ENCODE results near the gene SEL1L2.
"Not testable (repeated sequence)": the region's sequence is repeated elsewhere in the genome, so short reads cannot be mapped to it uniquely, and the experiment has no call there.

SEL1L2 gene

DNA sequence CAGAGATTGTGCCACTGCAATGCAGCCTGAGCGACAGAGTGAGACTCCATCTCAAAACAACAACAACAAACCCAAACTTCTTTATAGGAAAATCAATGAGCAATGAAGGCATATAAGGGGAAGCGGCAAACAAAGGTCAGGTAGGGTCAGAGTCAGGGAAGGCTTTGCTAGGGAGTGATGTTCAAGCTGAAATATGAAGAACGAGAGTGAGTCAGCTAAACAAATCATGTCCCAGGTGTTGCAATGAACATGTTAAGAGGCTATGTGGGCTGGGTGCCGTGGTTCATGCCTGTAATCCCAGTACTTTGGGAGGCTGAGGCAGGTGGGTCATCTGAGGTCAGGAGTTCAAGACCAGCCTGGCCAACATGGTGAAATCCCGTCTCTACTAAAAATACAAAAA is 1.5 kb upstream of the SEL1L2 start:
- peaks cover 25% of the 10 kb centered on the region for H3K9me3 ChIP-seq (ENCODE audit: control insufficient read depth, low read length)
- H3K4me1 ChIP-seq (ENCODE audit: control insufficient read depth, insufficient read depth, low read length); H3K36me3 ChIP-seq (ENCODE audit: control insufficient read depth, insufficient read depth, low read length, severe bottlenecking); H3K27me3 ChIP-seq (replicated peaks; ENCODE audit: control insufficient read depth, insufficient read depth, low read length); H3K9ac ChIP-seq (ENCODE audit: low read length); DNase-seq (ENCODE audit: low read depth); H3K4me3 ChIP-seq (ENCODE audit: low read length): not testable (repeated sequence)

DNA sequence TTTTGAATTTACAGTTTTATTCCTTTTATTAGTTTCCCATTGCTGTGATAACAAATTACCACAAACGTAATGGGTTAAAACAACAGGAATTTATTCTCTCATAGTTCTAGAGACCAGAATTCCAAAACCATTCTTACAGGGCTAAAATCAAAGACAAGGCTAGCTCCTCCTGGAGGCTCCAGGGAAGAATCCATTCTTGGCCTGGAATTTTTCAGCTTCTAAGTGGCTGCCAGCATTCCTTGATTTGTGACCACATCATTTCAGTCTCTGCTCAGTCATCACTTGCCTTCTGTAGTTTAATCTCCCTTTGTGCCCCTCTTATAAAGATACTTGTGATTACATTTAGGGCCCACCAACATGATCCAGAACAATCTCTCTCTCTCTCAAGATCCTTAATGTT is 897 bp upstream of the SEL1L2 start:
- no peaks in the 10 kb centered on the region for H3K4me1 ChIP-seq (ENCODE audit: control insufficient read depth, insufficient read depth, low read length)
- H3K36me3 ChIP-seq (ENCODE audit: control insufficient read depth, insufficient read depth, low read length, severe bottlenecking): no peaks in the 10 kb centered on the region
- no peaks in the 10 kb centered on the region for H3K27me3 ChIP-seq (replicated peaks; ENCODE audit: control insufficient read depth, insufficient read depth, low read length)
- no peak overlapping the region for H3K4me3 ChIP-seq (ENCODE audit: low read length)
- no peak overlapping the region for H3K9ac ChIP-seq (ENCODE audit: low read length)
- DNase-seq (ENCODE audit: low read depth): no peak
- peaks cover 25% of the 10 kb centered on the region for H3K9me3 ChIP-seq (ENCODE audit: control insufficient read depth, low read length)

DNA sequence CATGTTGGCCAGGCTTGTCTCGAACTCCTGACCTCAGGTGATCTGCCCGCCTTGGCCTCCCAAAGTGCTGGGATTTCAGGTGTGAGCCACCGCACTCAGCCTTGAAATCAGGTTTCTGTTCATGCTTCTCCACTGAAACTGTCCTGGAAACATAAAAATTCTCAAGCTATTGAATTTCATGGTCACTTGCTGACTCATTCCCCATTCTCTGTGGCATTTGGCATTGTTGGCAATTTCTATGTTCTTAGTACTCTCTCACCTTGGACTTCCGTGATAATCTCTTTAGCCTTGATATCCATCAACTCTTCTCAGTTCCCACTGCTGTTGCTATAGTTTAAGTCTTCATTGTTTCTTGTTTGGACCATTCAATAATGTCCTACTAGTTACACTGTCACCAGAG is 6.2 kb downstream of the SEL1L2 start:
- no peak for DNase-seq (ENCODE audit: low read depth)
- H3K9me3 ChIP-seq (ENCODE audit: control insufficient read depth, low read length): no peaks in the 10 kb centered on the region
- H3K36me3 ChIP-seq (ENCODE audit: control insufficient read depth, insufficient read depth, low read length, severe bottlenecking): no peaks in the 10 kb centered on the region
- H3K4me1 ChIP-seq (ENCODE audit: control insufficient read depth, insufficient read depth, low read length): no peaks in the 10 kb centered on the region
- no peak overlapping the region for H3K4me3 ChIP-seq (ENCODE audit: low read length)
- H3K9ac ChIP-seq (ENCODE audit: low read length): no peak overlapping the region
- H3K27me3 ChIP-seq (replicated peaks; ENCODE audit: control insufficient read depth, insufficient read depth, low read length): no peaks in the 10 kb centered on the region

DNA sequence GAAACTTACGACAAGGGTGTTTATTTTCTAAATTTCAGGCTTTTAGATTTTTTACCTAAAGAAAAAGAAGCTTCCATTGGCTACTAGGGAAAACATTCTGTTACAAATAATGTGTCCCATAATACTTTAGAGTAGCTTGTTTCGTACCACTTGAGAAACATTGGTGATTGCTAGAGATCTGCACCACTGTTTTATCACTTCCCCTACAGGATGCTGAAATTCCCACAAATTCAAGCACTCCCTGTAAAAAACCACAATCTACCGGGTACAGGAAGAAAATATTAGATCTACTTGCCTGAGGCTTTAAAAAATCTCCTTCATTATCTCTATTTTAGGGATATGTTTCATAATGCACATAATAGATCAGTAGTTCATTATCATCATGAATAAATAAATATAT is 29.9 kb downstream of the SEL1L2 start:
- no peaks in the 10 kb centered on the region for H3K27me3 ChIP-seq (replicated peaks; ENCODE audit: control insufficient read depth, insufficient read depth, low read length)
- H3K4me3 ChIP-seq (ENCODE audit: low read length): no peak overlapping the region
- no peak for DNase-seq (ENCODE audit: low read depth)
- H3K36me3 ChIP-seq (ENCODE audit: control insufficient read depth, insufficient read depth, low read length, severe bottlenecking): no peaks in the 10 kb centered on the region
- no peak overlapping the region for H3K9ac ChIP-seq (ENCODE audit: low read length)
- H3K9me3 ChIP-seq (ENCODE audit: control insufficient read depth, low read length): no peaks in the 10 kb centered on the region
- no peaks in the 10 kb centered on the region for H3K4me1 ChIP-seq (ENCODE audit: control insufficient read depth, insufficient read depth, low read length)

DNA sequence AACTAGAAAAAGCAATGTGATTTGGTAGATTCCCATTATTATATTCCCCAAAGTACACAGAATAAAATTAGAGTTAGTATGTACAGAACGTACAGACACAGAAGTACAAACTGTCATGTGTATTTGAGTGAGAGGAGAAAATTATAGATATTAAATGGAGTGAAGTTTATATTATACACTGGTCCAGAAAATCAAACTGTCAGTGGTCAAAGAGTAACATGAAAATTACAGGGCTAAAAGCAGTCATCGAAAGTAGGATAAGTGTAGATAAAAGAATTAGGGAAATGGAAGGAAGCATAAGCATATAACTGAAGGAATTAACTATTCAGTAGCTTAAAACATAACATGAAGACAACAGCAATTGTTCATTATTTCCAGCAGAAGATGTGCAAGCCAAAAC is 30.3 kb downstream of the SEL1L2 start:
- Histone ChIP-seq H3K4me3 (ENCODE audit: low read length) (no peak overlapping the region), H3K36me3 (ENCODE audit: control insufficient read depth, insufficient read depth, low read length, severe bottlenecking) (no peaks in the 10 kb centered on the region), H3K9me3 (ENCODE audit: control insufficient read depth, low read length) (no peaks in the 10 kb centered on the region), H3K4me1 (ENCODE audit: control insufficient read depth, insufficient read depth, low read length) (no peaks in the 10 kb centered on the region), H3K27me3 (replicated peaks; ENCODE audit: control insufficient read depth, insufficient read depth, low read length) (no peaks in the 10 kb centered on the region), H3K9ac (ENCODE audit: low read length) (no peak overlapping the region)
- DNase-seq (ENCODE audit: low read depth): no peak

DNA sequence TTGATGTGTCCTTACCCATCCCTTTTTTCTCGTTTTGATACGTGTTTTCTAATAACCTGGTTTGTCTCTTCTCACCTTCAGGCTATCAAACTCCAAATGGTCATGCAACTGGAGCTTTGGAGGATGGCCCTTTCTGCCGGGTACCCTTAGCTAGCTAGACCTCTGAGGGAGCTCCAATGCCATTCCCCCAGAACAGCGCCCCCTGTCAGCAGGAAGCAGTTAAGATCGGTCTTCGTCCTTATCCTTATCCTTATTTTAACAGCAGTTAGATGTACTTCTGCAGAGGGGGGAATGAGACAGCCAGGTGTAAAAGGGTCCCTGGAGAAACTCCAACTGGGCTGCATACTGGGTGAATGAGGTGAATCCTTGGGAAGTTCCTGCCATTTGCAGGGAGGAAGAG is 37.2 kb downstream of the SEL1L2 start:
- H3K36me3 ChIP-seq (ENCODE audit: control insufficient read depth, insufficient read depth, low read length, severe bottlenecking): no peaks in the 10 kb centered on the region
- no peak overlapping the region for H3K4me3 ChIP-seq (ENCODE audit: low read length)
- peaks cover 7% of the 10 kb centered on the region for H3K27me3 ChIP-seq (replicated peaks; ENCODE audit: control insufficient read depth, insufficient read depth, low read length)
- no peak overlapping the region for H3K9ac ChIP-seq (ENCODE audit: low read length)
- peaks cover 5% of the 10 kb centered on the region for H3K9me3 ChIP-seq (ENCODE audit: control insufficient read depth, low read length)
- no peak for DNase-seq (ENCODE audit: low read depth)
- no peaks in the 10 kb centered on the region for H3K4me1 ChIP-seq (ENCODE audit: control insufficient read depth, insufficient read depth, low read length)

DNA sequence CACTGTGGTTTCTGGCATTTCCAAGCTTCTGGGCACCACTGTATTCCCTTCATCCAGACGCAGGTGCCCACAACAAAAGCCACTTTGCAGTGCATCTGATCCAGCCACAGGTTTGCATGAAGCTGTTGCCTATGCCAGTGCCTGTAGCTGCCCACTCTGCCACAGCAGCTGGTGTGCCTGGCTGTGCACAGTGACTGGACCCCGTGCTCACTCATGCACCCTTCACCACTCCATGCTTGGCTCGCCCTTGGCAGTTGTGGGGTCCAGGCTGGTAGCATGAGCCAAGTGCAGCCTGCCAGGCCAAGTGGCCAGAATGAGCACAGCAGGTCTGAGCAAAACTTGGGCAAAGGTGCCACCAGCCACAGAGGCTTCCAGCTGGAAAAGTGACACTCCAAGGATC is 42.7 kb downstream of the SEL1L2 start:
- Histone ChIP-seq H3K4me3 (ENCODE audit: low read length) (no peak overlapping the region), H3K9ac (ENCODE audit: low read length) (no peak overlapping the region), H3K4me1 (ENCODE audit: control insufficient read depth, insufficient read depth, low read length) (no peaks in the 10 kb centered on the region), H3K27me3 (replicated peaks; ENCODE audit: control insufficient read depth, insufficient read depth, low read length) (peaks cover 14% of the 10 kb centered on the region), H3K9me3 (ENCODE audit: control insufficient read depth, low read length) (peaks cover 11% of the 10 kb centered on the region), H3K36me3 (ENCODE audit: control insufficient read depth, insufficient read depth, low read length, severe bottlenecking) (no peaks in the 10 kb centered on the region)
- DNase-seq (ENCODE audit: low read depth): no peak

DNA sequence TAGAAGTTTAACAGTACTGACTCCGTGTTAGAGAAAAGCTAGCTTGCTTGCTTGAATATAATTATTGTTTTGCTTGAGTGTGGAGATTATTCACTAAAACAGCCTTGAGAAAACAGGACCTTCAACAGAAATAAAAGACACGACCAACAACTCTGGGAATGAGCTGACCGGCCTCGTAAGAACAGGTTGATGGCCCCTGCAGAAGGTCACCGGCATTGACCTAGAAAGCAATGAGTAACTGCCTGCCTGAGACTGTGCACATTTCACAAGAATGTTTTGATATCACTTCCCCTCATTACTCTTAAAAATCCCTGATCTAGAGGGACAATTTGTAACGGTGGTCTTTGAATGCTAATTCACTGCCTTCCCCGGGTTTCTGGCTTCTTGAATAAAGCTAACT is 49.4 kb downstream of the SEL1L2 start:
- H3K4me1 ChIP-seq (ENCODE audit: control insufficient read depth, insufficient read depth, low read length): no peaks in the 10 kb centered on the region
- H3K4me3 ChIP-seq (ENCODE audit: low read length): no peak overlapping the region
- no peak for DNase-seq (ENCODE audit: low read depth)
- peaks cover 26% of the 10 kb centered on the region for H3K27me3 ChIP-seq (replicated peaks; ENCODE audit: control insufficient read depth, insufficient read depth, low read length)
- no peaks in the 10 kb centered on the region for H3K36me3 ChIP-seq (ENCODE audit: control insufficient read depth, insufficient read depth, low read length, severe bottlenecking)
- peaks cover 16% of the 10 kb centered on the region for H3K9me3 ChIP-seq (ENCODE audit: control insufficient read depth, low read length)
- no peak overlapping the region for H3K9ac ChIP-seq (ENCODE audit: low read length)

DNA sequence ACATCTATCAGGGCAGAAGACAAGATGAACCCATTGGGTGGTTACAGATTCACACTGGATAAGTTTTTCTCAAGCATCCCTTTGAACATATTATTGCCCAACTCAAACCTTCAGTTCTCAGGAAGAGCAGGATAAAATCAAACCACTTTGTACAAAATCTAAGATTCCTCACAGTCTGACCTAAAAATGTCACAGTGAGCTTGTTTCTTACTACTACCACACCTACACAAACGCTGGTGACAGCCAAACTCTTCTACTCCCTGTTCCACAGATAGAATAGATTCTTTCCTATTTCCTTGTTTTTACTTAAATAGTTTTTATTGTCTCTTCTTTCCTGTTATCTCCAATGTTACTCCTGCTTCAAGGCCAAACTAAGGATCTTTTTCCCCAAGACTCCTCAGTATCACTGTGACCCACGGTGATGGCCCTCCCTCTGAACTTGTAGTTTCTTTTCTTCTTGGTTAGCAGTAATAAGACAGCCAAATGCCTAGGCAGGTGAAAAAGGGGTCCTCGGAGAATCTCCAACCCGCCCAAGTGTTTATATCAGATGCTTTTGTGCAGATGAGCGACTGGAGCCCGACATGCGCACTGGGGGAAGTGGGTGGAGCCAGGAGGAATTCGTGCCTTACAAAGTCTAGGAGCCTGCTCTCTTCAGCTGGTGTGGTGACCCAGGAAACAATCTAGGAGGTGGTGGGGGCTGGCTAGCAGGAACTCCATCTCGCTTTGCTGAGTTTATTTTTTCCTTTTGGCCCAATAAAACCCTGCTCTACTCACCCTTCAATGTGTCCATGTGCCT is 53.4 kb downstream of the SEL1L2 start:
- DNase-seq (ENCODE audit: low read depth): no peak
- Histone ChIP-seq H3K36me3 (ENCODE audit: control insufficient read depth, insufficient read depth, low read length, severe bottlenecking) (no peaks in the 10 kb centered on the region), H3K4me3 (ENCODE audit: low read length) (no peak overlapping the region), H3K9me3 (ENCODE audit: control insufficient read depth, low read length) (peaks cover 14% of the 10 kb centered on the region), H3K4me1 (ENCODE audit: control insufficient read depth, insufficient read depth, low read length) (no peaks in the 10 kb centered on the region), H3K9ac (ENCODE audit: low read length) (no peak overlapping the region), H3K27me3 (replicated peaks; ENCODE audit: control insufficient read depth, insufficient read depth, low read length) (peaks cover 25% of the 10 kb centered on the region)

DNA sequence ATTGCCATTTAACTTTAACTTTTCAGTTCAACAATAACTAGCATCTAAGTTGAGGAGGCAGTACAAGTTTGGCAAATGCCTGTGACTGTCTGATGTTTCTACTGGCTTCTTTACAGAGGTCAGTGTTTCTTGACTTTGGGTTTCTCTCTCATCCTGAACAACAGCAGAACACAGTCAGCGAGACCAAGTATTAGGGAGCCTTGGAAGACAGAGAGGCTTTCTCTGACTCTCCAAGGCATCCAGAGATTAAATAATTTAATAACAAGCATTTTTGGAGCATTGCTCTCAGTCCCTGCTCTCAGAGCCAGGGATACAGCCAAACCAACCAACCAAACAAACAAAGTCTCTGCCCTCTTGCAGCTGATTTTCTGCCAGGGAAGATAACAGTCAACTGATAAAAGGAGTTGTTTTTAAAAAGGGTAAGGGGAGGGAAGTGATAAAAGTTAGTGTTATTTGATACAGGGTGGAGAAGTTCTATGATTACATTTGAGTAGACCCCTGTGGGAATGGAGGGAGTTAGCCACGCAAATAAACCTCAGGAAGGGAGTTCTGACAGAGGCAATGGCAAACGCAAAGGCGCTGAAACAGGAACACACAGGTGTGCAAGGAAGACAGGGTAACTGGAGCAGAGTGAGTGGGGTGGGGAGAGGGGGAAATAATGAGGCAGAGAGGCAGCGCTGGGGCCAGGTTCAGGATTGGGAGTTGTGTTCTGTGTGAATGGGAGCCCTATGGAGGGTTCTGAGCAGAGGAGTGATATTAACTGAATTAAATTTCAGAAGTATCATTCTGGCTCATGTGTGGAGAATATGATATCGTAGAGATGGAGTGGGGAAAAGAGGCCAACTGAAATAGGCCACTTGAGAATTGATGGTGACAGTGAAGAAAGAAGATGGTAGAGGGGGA is 55.2 kb downstream of the SEL1L2 start:
- Histone ChIP-seq H3K4me3 (ENCODE audit: low read length) (no peak overlapping the region), H3K9ac (ENCODE audit: low read length) (no peak overlapping the region), H3K36me3 (ENCODE audit: control insufficient read depth, insufficient read depth, low read length, severe bottlenecking) (no peaks in the 10 kb centered on the region), H3K27me3 (replicated peaks; ENCODE audit: control insufficient read depth, insufficient read depth, low read length) (peaks cover 20% of the 10 kb centered on the region), H3K4me1 (ENCODE audit: control insufficient read depth, insufficient read depth, low read length) (no peaks in the 10 kb centered on the region), H3K9me3 (ENCODE audit: control insufficient read depth, low read length) (peaks cover 14% of the 10 kb centered on the region)
- DNase-seq (ENCODE audit: low read depth): no peak

DNA sequence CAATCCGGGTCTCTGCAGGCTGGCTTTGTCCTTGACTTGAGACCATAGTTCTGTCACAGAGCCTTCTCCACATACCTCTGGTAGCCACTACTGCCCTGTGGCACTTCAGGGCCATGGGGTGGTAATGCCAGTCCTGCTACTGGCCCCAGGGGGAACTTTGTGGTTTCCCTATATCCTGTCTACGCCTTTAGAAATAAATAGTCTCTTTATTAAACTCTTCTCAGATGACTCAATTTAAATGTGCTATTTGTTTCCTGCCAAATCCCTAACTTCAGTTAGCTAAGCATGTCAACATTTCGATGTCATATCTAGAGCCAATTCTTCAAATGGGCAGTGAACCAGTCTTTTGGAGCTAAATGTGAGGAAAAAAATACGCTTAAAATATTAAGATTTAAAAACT is 60.1 kb downstream of the SEL1L2 start:
- Histone ChIP-seq H3K27me3 (replicated peaks; ENCODE audit: control insufficient read depth, insufficient read depth, low read length) (peaks cover 11% of the 10 kb centered on the region), H3K4me3 (ENCODE audit: low read length) (no peak overlapping the region), H3K4me1 (ENCODE audit: control insufficient read depth, insufficient read depth, low read length) (peaks cover 3% of the 10 kb centered on the region), H3K9me3 (ENCODE audit: control insufficient read depth, low read length) (no peaks in the 10 kb centered on the region), H3K9ac (ENCODE audit: low read length) (no peak overlapping the region), H3K36me3 (ENCODE audit: control insufficient read depth, insufficient read depth, low read length, severe bottlenecking) (no peaks in the 10 kb centered on the region)
- DNase-seq (ENCODE audit: low read depth): no peak

Measured in adipocyte (in vitro differentiated cells).